CD14-positive monocyte (primary cell): ENCODE data around the gene LY86. TPM values are rescaled to one million over a fixed set of nuclear protein-coding genes. Genes with fewer than 3 reads are reported as not detected.

Experiments used
- DNase-seq, 3 donors: peaks; one replicate each; pipeline ENCODE4 v3.0.0-alpha.2; 2011 to 2022
- H2AFZ ChIP-seq: 2 replicates; pipeline ENCODE4 v1.6.0; 2012; ENCODE audit warnings: mild to moderate bottlenecking, low read depth, low read length, inconsistent platforms; ENCODE audit not compliant: insufficient read depth, poor library complexity, severe bottlenecking
- H3K27ac ChIP-seq, 2 donors: 1 replicate in 1 of 2; 2 replicates in 1 of 2; pipeline ENCODE4 v1.5.1; 2012 to 2013; ENCODE audit warnings: low read length in 2 of 2, control low read depth in 1 of 2, inconsistent platforms in 1 of 2, low read depth in 1 of 2, mild to moderate bottlenecking in 1 of 2
- H3K27me3 ChIP-seq, 2 donors: one replicate each; pipeline versions ENCODE4 v1.6.0 to v1.6.1; 2011 to 2013; ENCODE audit warnings: low read length in 2 of 2; ENCODE audit not compliant: control insufficient read depth in 2 of 2, insufficient read depth in 2 of 2
- H3K36me3 ChIP-seq, 2 donors: replicated peaks in 1 of 2; 1 replicate in 1 of 2; 2 replicates in 1 of 2; pipeline versions ENCODE4 v1.5.1 to v1.6.1; 2012 to 2013; ENCODE audit warnings: low read length in 2 of 2, control low read depth in 1 of 2, inconsistent platforms in 1 of 2, mild to moderate bottlenecking in 1 of 2; ENCODE audit not compliant: insufficient read depth in 2 of 2, control insufficient read depth in 1 of 2
- H3K4me1 ChIP-seq, 2 donors: 1 replicate in 1 of 2; 2 replicates in 1 of 2; pipeline versions ENCODE4 v1.5.1 to v1.6.1; 2012 to 2013; ENCODE audit warnings: low read length in 2 of 2, control low read depth in 1 of 2, inconsistent platforms in 1 of 2, mild to moderate bottlenecking in 1 of 2, moderate library complexity in 1 of 2; ENCODE audit not compliant: insufficient read depth in 2 of 2, control insufficient read depth in 1 of 2
- H3K4me2 ChIP-seq: replicated peaks from 2 replicates; pipeline ENCODE3; 2012; ENCODE audit warnings: low read length, moderate library complexity, mild to moderate bottlenecking; ENCODE audit not compliant: poor library complexity, severe bottlenecking; ENCODE audit errors: extremely low read depth
- H3K4me3 ChIP-seq, 3 experiments: fragments of 200-600 bp in 1 of 3; sonication (generic) in 1 of 3; replicated peaks in 1 of 3; 1 replicate in 2 of 3; 2 replicates in 1 of 3; pipeline ENCODE4 v1.5.1; 2011 to 2013; ENCODE audit warnings: low read length in 3 of 3, mild to moderate bottlenecking in 3 of 3, control low read depth in 2 of 3, low read depth in 2 of 3, inconsistent platforms in 1 of 3, moderate library complexity in 1 of 3
- H3K79me2 ChIP-seq: 2 replicates; pipeline ENCODE4 v1.6.0; 2012; ENCODE audit warnings: mild to moderate bottlenecking, control low read depth, inconsistent platforms, low read length, moderate library complexity; ENCODE audit not compliant: insufficient read depth
- H3K9ac ChIP-seq: 2 replicates; pipeline ENCODE4 v1.6.0; 2017; ENCODE audit warnings: low read length, mild to moderate bottlenecking; ENCODE audit not compliant: insufficient read depth, poor library complexity, severe bottlenecking
- H3K9me3 ChIP-seq, 2 donors: replicated peaks in 1 of 2; 1 replicate in 1 of 2; 2 replicates in 1 of 2; pipeline versions ENCODE4 v1.5.1 to v1.6.1; 2012 to 2013; ENCODE audit warnings: low read length in 2 of 2, control low read depth in 1 of 2; ENCODE audit not compliant: control insufficient read depth in 1 of 2, insufficient read depth in 1 of 2
- H4K20me1 ChIP-seq: 2 replicates; pipeline ENCODE4 v1.6.0; 2012; ENCODE audit warnings: mild to moderate bottlenecking, low read length, control low read depth, moderate library complexity; ENCODE audit not compliant: insufficient read depth
- H3K27ac Mint-ChIP-seq, 7 donors: one replicate each; pipeline ENCODE4 v1.8.0; 2020; ENCODE audit warnings: mild to moderate bottlenecking in 7 of 7, mixed read lengths in 7 of 7, moderate library complexity in 6 of 7, inconsistent platforms in 2 of 7
- H3K27me3 Mint-ChIP-seq, 3 donors: one replicate each; pipeline ENCODE4 v1.8.0; 2021 to 2022; ENCODE audit warnings: low read depth in 3 of 3, mild to moderate bottlenecking in 3 of 3, mixed read lengths in 3 of 3, moderate library complexity in 3 of 3, inconsistent platforms in 1 of 3
- H3K36me3 Mint-ChIP-seq, 2 donors: one replicate each; pipeline ENCODE4 v1.8.0; 2020; ENCODE audit warnings: mixed read lengths in 2 of 2, inconsistent platforms in 1 of 2, mild to moderate bottlenecking in 1 of 2
- H3K4me1 Mint-ChIP-seq: one replicate; pipeline ENCODE4 v1.8.0; 2020; ENCODE audit warnings: mild to moderate bottlenecking, mixed read lengths
- H3K4me3 Mint-ChIP-seq, 2 donors: one replicate each; pipeline ENCODE4 v1.8.0; 2020; ENCODE audit warnings: mild to moderate bottlenecking in 2 of 2, mixed read lengths in 2 of 2, moderate library complexity in 1 of 2
- H3K9me3 Mint-ChIP-seq, 7 donors: one replicate each; pipeline ENCODE4 v1.8.0; 2020 to 2022; ENCODE audit warnings: mixed read lengths in 7 of 7, mild to moderate bottlenecking in 6 of 7, moderate library complexity in 6 of 7, inconsistent platforms in 2 of 7
- CTCF ChIP-seq: fragments of 200-600 bp; IDR thresholded peaks from one replicate; pipeline ENCODE4 v1.8.0; 2022; ENCODE audit warnings: antibody characterized with exemption, mild to moderate bottlenecking
- WGBS: methylation state at CpG from one replicate; pipeline ENCODE4 v1.1.5; 2013; ENCODE audit warnings: missing lambda C conversion rate; ENCODE audit not compliant: insufficient coverage; 5-methylcytosine and 5-hydroxymethylcytosine counted together
- intact Hi-C, 2 donors: fragments of 100-400 bp; cut with micrococcal nuclease; formaldehyde crosslinking; loops; one replicate each; pipeline versions ENCODE4 v1.15.0 to v1.15.1; 2023
- polyA plus RNA-seq, 3 donors: library from polyadenylated mRNA; depleted of rRNA in 1 of 3; unstranded in 2 of 3; stranded (reverse) in 1 of 3; fragments of 300-500 nt in 2 of 3; fragments of >200 nt in 1 of 3; fragmentation: Illumina TruSeq in 2 of 3; gene quantifications; 1 replicate in 2 of 3; 2 replicates in 1 of 3; pipeline ENCODE4 v1.2.3, GENCODE V29; 2012 to 2021

LY86 gene
- polyA plus RNA-seq, 3 donors, result 166 to 609 (median 454) TPM

GRCh38 chr6:6635291-6635690, 46.8 kb downstream of the LY86 start:
- Histone ChIP-seq H3K79me2 (no peaks in the 10 kb centered on the region), H3K27ac (peak overlapping the region in 1 of 2 donors; percentile 62), H3K9me3 (no peaks in the 10 kb centered on the region), H3K4me2 (no peak overlapping the region), H3K27me3 (no peaks in the 10 kb centered on the region), H4K20me1 (no peaks in the 10 kb centered on the region), H3K4me3 (no peak overlapping the region), H3K4me1 (peaks cover 28 to 32% of the 10 kb centered on the region in 2 donors), H2AFZ (no peak overlapping the region), H3K36me3 (peaks cover 37 to 62% of the 10 kb centered on the region in 2 donors), H3K9ac (no peak overlapping the region)
- peaks cover 0 to 3% (median 0%) of the 10 kb centered on the region in 3 donors for H3K27me3 Mint-ChIP-seq
- peaks cover 0 to 1% (median 0%) of the 10 kb centered on the region in 7 donors for H3K9me3 Mint-ChIP-seq
- H3K4me3 Mint-ChIP-seq, result no peak overlapping the region
- no CpG with 5 or more reads among the region's 2 CpGs for WGBS
- peak overlapping the region; percentile 27 to 89 (median 52) for H3K27ac Mint-ChIP-seq
- peaks cover 57 to 58% of the 10 kb centered on the region in 2 donors for H3K36me3 Mint-ChIP-seq
- peaks cover 47% of the 10 kb centered on the region for H3K4me1 Mint-ChIP-seq
- intact Hi-C loops, result no loop called here
- no peak for DNase-seq
- TF ChIP-seq CTCF, result no peak

- H3K9me3 ChIP-seq, result no peaks in the 10 kb centered on the region
- Mint-ChIP-seq H3K27me3 (peaks cover 0 to 5% (median 0%) of the 10 kb centered on the region in 3 donors), H3K36me3 (peaks cover 58 to 60% of the 10 kb centered on the region in 2 donors), H3K4me3 (no peak overlapping the region), H3K27ac (peak overlapping the region; percentile 28 to 89 (median 70)), H3K9me3 (peaks cover 0 to 1% (median 0%) of the 10 kb centered on the region in 7 donors), H3K4me1 (peaks cover 47% of the 10 kb centered on the region)
- H3K79me2 ChIP-seq, result no peaks in the 10 kb centered on the region
- TF ChIP-seq CTCF, result no peak
- no peaks in the 10 kb centered on the region for H3K27me3 ChIP-seq
- peak overlapping the region in 1 of 2 donors; percentile 62 for H3K27ac ChIP-seq
- no peak overlapping the region for H3K9ac ChIP-seq
- no peak overlapping the region for H3K4me3 ChIP-seq
- DNase-seq, result no peak
- no peak overlapping the region for H2AFZ ChIP-seq
- no peak overlapping the region for H3K4me2 ChIP-seq
- intact Hi-C loops, result no loop called here
- peaks cover 36 to 63% of the 10 kb centered on the region in 2 donors for H3K36me3 ChIP-seq
- H3K4me1 ChIP-seq, result peaks cover 28 to 32% of the 10 kb centered on the region in 2 donors
- H4K20me1 ChIP-seq, result no peaks in the 10 kb centered on the region
- 71% methylated on average over 2 of the region's 3 CpGs for WGBS
Observed at GRCh38 chr6:6635869-6636268, 47.3 kb downstream of the LY86 start.
